ENCODE data around the gene TRHDE.

DNA sequence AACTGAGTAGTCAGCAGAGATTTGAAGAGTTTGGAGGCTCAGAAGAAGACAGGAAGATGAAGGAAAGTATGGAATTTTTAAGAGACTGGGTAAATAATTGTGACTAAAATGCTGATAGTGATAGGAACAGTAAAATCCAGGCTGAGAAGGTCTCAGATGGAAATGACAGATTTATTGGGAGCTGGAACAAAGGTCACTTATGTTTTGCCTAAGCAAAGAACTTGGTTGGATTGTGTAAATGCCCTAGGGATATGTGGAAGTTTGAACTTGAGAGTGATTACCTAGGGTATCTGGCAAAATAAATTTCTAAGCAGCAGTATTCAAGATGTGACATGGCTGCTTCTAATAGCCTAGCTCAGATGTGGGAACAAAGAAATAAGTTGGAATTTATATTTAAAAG is 180.9 kb downstream of the TRHDE start:
- TF ChIP-seq, protein P1, sequence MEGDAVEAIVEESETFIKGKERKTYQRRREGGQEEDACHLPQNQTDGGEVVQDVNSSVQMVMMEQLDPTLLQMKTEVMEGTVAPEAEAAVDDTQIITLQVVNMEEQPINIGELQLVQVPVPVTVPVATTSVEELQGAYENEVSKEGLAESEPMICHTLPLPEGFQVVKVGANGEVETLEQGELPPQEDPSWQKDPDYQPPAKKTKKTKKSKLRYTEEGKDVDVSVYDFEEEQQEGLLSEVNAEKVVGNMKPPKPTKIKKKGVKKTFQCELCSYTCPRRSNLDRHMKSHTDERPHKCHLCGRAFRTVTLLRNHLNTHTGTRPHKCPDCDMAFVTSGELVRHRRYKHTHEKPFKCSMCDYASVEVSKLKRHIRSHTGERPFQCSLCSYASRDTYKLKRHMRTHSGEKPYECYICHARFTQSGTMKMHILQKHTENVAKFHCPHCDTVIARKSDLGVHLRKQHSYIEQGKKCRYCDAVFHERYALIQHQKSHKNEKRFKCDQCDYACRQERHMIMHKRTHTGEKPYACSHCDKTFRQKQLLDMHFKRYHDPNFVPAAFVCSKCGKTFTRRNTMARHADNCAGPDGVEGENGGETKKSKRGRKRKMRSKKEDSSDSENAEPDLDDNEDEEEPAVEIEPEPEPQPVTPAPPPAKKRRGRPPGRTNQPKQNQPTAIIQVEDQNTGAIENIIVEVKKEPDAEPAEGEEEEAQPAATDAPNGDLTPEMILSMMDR (IDR thresholded peaks at IDR 0.05), result no peak
- no peak for TF ChIP-seq POLR2A (IDR thresholded peaks at IDR 0.05)

Measured in lower leg skin (tissue), 3 donors.